ENCODE data around the gene MYL10. TPM values are rescaled to one million over a fixed set of nuclear protein-coding genes. Genes with fewer than 3 reads are reported as not detected.

Gene MYL10
- total RNA-seq, 1 experiment from 2014 or later = not detected

DNA sequence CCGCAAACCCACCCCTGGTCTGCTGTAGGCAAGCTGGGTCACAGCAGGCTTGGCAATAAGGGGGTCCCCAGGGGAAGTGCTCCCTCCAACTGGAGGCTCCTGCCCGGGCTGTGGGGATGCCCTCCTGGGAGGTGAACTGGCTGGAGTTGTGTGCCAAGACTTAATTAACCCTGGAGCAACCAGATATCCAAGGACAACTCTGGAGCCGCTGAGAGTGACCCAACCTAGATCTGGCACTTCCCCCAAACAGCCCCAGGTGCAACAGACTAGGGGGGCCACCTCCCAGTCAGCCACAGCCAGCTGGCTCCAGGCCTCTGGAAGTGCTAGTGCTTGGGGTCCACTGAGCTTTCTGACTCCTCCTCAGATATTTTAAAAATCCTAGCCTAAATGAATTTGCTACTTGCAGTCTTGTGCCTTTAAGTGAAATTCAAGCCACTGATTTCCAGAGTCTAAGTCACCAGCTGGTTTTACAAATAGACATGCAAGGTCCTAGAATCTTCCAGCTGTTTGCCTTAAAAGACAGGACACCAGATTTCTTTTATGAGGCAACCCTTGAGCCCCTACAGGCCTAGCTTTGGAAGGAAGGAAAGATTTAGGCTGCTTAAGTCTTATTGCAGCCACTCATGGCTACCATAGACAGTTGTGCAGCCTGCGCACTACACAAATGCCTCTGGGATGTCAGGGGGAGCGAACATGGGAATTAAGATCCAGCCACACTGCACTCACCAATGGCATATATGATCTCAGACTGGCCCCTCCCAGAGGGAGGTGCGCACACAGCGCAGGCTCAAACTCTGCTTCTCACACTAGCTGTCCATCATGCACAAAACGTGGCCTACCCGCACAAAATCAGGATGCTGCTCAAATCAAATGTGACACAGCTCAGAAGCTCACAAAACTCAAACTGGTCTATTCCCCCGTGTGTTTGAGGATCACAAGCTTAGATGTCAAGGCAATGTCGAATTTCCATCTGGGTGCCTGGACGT, 42.6 kb upstream of the MYL10 start:
- Mint-ChIP-seq H3K36me3 (ENCODE audit: insufficient read depth, unreplicated experiment) (peaks cover 6% of the 10 kb centered on the region), H3K27ac (ENCODE audit: unreplicated experiment) (no peak overlapping the region), H3K27me3 (ENCODE audit: insufficient read depth, unreplicated experiment) (no peaks in the 10 kb centered on the region), H3K9me3 (ENCODE audit: unreplicated experiment) (peaks cover 9% of the 10 kb centered on the region), H3K4me1 (ENCODE audit: low read depth, unreplicated experiment) (no peaks in the 10 kb centered on the region), H3K4me3 (ENCODE audit: unreplicated experiment) (no peak overlapping the region)
- POLR2A ChIA-PET = no interaction called here
- H3K36me3 ChIP-seq (ENCODE audit: control insufficient read depth, insufficient read depth, low read length) = no peaks in the 10 kb centered on the region
- intact Hi-C loops (cut with micrococcal nuclease; ENCODE audit: unreplicated experiment) = no loop called here
- H3K4me3 ChIP-seq (ENCODE audit: low read depth, low read length) = no peak overlapping the region
- TF ChIP-seq, protein P1, sequence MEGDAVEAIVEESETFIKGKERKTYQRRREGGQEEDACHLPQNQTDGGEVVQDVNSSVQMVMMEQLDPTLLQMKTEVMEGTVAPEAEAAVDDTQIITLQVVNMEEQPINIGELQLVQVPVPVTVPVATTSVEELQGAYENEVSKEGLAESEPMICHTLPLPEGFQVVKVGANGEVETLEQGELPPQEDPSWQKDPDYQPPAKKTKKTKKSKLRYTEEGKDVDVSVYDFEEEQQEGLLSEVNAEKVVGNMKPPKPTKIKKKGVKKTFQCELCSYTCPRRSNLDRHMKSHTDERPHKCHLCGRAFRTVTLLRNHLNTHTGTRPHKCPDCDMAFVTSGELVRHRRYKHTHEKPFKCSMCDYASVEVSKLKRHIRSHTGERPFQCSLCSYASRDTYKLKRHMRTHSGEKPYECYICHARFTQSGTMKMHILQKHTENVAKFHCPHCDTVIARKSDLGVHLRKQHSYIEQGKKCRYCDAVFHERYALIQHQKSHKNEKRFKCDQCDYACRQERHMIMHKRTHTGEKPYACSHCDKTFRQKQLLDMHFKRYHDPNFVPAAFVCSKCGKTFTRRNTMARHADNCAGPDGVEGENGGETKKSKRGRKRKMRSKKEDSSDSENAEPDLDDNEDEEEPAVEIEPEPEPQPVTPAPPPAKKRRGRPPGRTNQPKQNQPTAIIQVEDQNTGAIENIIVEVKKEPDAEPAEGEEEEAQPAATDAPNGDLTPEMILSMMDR (IDR thresholded peaks at IDR 0.05; ENCODE audit: insufficient read depth in 1 of 2, low read depth in 1 of 2, low read length in 1 of 2, severe bottlenecking in 1 of 2, unreplicated experiment in 1 of 2) = no peak
- no TSS peak for BruUV-seq (replicated peaks)
- no peak for DNase-seq
- no peaks in the 10 kb centered on the region for H3K4me1 ChIP-seq
- H3K27me3 ChIP-seq (replicated peaks; ENCODE audit: control insufficient read depth, insufficient read depth, low read length) = no peaks in the 10 kb centered on the region
- peaks cover 5% of the 10 kb centered on the region; the same call in 1 of the 2 replicates for H3K9me3 ChIP-seq
- CTCF ChIA-PET = no interaction called here

DNA sequence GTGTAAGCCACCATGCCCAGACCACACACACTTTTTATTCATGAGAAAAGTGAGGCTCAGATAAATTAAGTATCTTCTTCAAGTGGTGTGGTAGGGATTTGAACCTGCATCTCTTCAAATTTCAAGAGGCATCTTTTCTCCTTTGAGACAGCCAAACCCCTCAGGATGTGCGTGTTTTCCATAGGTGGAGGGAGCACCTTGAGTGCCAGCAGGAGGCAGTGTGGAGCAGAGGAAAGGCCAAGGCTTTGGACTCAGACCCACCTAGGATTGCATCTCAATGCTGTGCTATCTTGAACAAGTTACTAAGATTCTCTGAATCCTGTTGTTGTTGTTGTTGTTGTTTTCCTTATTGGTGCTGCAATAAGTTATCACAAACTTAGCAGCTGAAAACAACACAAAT, 40.2 kb upstream of the MYL10 start:
- peaks cover 5% of the 10 kb centered on the region; the same call in 1 of the 2 replicates for H3K9me3 ChIP-seq
- intact Hi-C loops (cut with micrococcal nuclease; ENCODE audit: unreplicated experiment) = no loop called here
- DNase-seq = no peak
- Mint-ChIP-seq H3K27me3 (ENCODE audit: insufficient read depth, unreplicated experiment) (no peaks in the 10 kb centered on the region), H3K27ac (ENCODE audit: unreplicated experiment) (no peak overlapping the region), H3K4me1 (ENCODE audit: low read depth, unreplicated experiment) (no peaks in the 10 kb centered on the region), H3K9me3 (ENCODE audit: unreplicated experiment) (peaks cover 9% of the 10 kb centered on the region), H3K4me3 (ENCODE audit: unreplicated experiment) (no peak overlapping the region), H3K36me3 (ENCODE audit: insufficient read depth, unreplicated experiment) (peaks cover 6% of the 10 kb centered on the region)
- H3K4me3 ChIP-seq (ENCODE audit: low read depth, low read length) = no peak overlapping the region
- TF ChIP-seq, protein P1 (IDR thresholded peaks at IDR 0.05; ENCODE audit: insufficient read depth in 1 of 2, low read depth in 1 of 2, low read length in 1 of 2, severe bottlenecking in 1 of 2, unreplicated experiment in 1 of 2) = no peak
- H3K4me1 ChIP-seq = no peaks in the 10 kb centered on the region
- BruUV-seq (replicated peaks) = no TSS peak
- no peaks in the 10 kb centered on the region for H3K36me3 ChIP-seq (ENCODE audit: control insufficient read depth, insufficient read depth, low read length)
- H3K27me3 ChIP-seq (replicated peaks; ENCODE audit: control insufficient read depth, insufficient read depth, low read length) = no peaks in the 10 kb centered on the region
- CTCF ChIA-PET = no interaction called here
- POLR2A ChIA-PET = no interaction called here

DNA sequence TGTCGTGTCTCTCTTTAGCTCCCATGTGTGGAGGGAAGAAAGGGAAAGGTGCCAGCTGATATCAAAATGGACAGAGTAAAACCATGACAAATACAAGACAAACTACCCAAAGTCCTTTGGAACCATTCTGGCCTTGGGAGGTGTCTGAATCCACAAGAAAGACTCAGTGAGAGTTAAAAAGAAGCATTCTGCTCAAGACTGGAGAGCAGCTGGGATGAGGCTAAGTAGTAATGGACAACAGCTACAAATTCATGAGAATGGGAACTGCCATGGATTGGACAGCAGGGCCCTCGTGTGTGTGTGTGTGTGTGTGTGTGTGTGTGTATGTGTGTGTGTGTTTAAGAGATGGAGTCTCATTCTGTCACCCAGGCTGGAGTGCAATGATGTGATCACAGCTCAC, 39.6 kb upstream of the MYL10 start:
- peaks cover 9% of the 10 kb centered on the region for H3K9me3 Mint-ChIP-seq (ENCODE audit: unreplicated experiment)
- H3K4me3 ChIP-seq (ENCODE audit: low read depth, low read length) = no peak overlapping the region
- ChIA-PET CTCF (no interaction called here), POLR2A (no interaction called here)
- no peak for DNase-seq
- H3K36me3 Mint-ChIP-seq (ENCODE audit: insufficient read depth, unreplicated experiment) = peaks cover 6% of the 10 kb centered on the region
- H3K9me3 ChIP-seq = peaks cover 6% of the 10 kb centered on the region
- TF ChIP-seq, protein P1 (IDR thresholded peaks at IDR 0.05; ENCODE audit: insufficient read depth in 1 of 2, low read depth in 1 of 2, low read length in 1 of 2, severe bottlenecking in 1 of 2, unreplicated experiment in 1 of 2) = no peak
- no peak overlapping the region for H3K27ac Mint-ChIP-seq (ENCODE audit: unreplicated experiment)
- no peaks in the 10 kb centered on the region for H3K4me1 Mint-ChIP-seq (ENCODE audit: low read depth, unreplicated experiment)
- intact Hi-C loops (cut with micrococcal nuclease; ENCODE audit: unreplicated experiment) = no loop called here
- no peaks in the 10 kb centered on the region for H3K27me3 Mint-ChIP-seq (ENCODE audit: insufficient read depth, unreplicated experiment)
- no peak overlapping the region for H3K4me3 Mint-ChIP-seq (ENCODE audit: unreplicated experiment)
- H3K36me3 ChIP-seq (ENCODE audit: control insufficient read depth, insufficient read depth, low read length) = no peaks in the 10 kb centered on the region
- H3K4me1 ChIP-seq = no peaks in the 10 kb centered on the region
- BruUV-seq (replicated peaks) = no TSS peak
- H3K27me3 ChIP-seq (replicated peaks; ENCODE audit: control insufficient read depth, insufficient read depth, low read length) = no peaks in the 10 kb centered on the region

Measured in Caco-2 (cell line).